NCI-H2227 treated with DMSO at 0.1 percent for 48 hours (cell line): ENCODE measurements around the gene CBY2.

Experiments used
- DNase-seq: peaks from one replicate; lab custom pipeline; 2025; lab: John Stamatoyannopoulos, UW

Gene CBY2

GRCh38 chr13:45702869-45703391 is 810 bp downstream of the CBY2 start:
- no peak for DNase-seq

DNA sequence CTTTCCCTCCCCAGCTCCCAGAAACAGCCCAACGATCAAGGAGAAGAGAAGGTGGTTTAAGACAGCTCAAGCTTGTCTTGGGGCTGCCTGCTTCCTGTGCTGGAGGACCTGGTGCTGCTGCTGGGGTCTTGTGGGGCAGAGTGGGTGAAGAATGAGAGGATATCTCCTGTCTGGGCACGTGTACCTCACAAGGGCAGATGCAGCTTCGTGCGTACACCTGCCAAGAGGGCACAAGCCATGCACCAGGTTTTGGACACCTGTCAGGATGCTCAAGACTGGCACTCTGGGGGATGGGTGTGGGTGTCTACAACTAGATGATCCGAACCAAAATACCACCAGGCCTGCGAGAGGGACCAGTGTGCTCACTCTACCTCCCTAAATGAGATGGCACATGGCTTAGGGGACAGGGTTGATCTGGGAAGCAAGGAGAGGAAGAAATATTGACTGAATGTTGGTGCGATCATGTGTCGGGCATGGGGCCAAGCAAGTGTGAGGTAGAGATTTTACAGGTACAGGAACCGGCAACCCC is 2.2 kb downstream of the CBY2 start:
- no peak for DNase-seq

DNA sequence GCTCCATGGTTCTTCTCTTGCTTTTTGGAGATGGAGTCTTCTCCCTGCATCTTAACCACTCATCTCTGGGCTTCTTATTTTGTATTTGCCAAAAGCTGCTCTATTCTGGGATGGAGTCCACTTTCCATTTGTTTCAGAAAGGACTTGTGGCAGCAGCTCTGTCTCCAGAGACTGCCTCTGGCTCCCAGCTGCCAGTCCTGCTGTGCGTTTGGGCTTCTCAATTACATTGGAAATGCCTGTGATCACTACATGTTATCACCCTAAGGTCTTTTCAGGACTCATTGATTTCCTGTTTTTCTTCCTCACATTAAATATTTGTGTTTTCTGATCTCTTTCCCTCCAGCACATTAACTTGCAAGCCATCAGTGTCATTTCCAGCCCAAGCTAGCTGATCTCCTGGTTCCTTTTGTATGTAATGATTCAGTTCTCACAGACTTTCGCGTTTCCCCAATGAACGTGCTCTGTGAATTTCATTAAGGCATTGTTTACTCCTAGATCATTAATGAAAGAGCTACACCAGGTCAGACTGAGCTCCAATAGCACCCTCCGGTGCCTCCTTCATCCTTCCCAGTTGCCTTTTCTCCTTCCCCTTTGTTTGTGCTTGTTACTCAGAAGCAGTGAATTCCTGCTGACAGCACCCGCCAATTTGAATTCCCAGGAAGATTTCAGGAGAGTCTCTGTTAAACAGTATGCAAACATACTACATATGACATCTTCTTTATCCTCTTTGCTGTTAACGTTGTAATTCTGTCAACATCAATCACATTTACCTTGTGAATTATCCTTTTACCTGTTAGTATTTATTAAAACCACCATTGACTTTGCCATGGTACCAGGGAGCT is 3.0 kb downstream of the CBY2 start:
- DNase-seq = no peak

DNA sequence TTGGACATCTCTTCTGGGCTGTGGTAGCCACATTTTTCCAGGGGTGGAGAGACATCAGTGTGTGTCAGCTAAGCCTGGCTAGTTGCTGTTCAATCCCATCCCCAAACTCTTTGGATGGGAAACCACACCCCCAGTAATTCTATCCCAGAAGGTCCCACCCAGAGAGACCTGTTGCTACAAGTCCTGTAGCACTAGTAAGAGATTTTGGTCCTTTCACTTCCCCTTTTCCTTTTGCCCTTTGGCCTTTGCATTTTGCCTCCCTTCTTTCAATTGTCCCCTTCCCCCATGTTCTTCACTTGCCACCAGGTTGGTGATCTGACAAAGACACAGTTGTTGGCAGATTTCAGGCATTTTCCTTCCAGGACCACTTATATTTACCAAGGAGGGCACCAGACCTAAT is 3.8 kb downstream of the CBY2 start:
- DNase-seq = no peak

GRCh38 chr13:45707516-45708100 is 5.5 kb downstream of the CBY2 start:
- DNase-seq = no peak

DNA sequence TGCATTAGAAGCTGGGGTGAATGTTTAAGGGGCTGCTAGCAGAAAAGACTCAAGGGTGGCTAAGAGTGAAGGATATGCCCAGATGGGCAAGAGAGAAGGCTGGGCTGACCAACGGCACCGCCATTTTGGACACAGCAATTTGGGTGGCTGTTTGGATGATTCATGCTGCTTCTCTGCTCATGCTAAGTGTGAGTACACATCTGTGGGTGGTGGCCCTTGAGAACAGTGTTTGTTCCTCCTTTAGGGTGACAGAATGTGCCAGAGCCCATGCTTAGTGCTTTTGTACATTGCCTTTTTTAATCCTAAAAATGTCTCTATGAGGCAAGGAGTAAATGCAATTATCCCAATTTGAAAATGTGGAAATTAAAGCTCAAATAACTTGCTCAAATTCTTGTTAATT is 9.8 kb downstream of the CBY2 start:
- no peak for DNase-seq

DNA sequence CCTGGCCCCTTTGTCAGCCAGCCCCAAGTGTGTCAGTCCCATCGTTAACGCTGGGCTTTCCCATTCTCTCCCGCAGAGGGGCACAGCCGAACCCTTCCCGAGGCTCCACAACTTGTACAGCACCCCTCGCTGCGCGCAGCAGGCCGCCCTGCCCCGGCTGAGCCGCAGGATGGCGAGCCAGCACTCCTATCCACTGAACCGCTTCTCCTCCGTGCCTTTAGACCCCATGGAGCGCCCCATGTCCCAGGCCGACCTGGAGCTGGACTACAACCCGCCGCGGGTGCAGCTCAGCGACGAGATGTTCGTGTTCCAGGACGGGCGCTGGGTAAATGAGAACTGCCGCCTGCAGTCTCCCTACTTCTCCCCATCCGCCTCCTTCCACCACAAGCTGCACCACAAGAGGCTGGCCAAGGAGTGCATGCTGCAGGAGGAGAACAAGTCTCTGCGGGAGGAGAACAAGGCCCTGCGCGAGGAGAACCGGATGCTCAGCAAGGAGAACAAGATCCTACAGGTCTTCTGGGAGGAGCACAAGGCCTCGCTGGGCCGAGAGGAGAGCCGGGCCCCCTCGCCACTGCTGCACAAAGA is 11.1 kb downstream of the CBY2 start:
- DNase-seq = no peak

DNA sequence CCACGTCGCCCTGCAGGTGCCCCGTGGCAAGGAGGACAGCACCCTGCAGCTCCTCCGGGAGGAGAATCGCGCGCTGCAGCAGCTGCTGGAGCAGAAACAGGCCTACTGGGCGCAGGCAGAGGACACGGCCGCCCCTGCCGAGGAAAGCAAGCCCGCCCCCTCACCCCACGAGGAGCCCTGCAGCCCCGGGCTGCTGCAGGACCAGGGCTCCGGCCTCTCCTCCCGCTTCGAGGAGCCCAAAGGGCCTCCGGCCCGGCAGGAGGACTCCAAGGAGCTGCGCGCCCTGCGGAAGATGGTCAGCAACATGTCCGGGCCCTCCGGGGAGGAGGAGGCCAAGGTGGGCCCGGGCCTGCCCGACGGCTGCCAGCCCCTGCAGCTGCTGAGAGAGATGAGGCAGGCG is 11.6 kb downstream of the CBY2 start:
- no peak for DNase-seq

- DNase-seq = no peak
Observed at GRCh38 chr13:45714170-45714569, 12.1 kb downstream of the CBY2 start.

DNA sequence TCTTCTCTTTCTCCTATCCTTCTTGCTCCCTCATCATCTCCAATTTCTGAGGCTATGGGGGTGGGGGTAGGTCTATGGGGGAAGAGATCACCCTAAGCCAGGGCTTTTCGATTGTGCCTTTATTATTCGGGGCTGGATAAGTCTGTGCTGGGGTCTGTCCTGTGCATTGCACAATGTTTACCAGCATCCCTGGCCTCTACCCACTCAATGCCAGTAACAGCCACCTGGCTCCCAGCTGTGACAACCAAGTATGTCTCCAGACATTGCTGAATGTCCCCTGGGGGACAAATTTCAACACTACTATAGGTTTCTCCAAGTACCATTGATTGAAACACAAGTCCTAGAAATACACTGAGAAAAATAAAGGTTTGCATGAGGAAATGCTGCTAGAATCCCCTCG is 13.2 kb downstream of the CBY2 start:
- DNase-seq = no peak

- DNase-seq = no peak
Observed at GRCh38 chr13:45717349-45717748, 15.2 kb downstream of the CBY2 start.

DNA sequence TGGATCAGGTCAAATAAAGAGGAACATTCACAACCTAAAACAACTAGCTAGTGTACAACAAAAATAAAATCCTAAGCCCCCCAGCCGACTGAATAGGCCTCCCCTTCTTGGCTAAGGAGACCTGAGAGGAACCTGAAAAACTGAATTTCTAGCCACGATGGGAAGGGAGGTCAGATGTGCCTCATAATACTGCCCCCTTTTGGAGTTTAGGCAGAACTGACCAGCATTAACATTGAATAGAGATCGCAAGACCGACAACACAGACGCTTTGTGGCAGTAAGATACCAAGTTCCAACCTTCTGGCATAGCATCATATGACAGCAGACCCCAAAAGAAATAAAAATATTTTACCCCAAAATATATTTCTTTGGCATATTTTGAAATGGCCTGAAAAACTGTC is 15.9 kb downstream of the CBY2 start:
- no peak for DNase-seq

DNA sequence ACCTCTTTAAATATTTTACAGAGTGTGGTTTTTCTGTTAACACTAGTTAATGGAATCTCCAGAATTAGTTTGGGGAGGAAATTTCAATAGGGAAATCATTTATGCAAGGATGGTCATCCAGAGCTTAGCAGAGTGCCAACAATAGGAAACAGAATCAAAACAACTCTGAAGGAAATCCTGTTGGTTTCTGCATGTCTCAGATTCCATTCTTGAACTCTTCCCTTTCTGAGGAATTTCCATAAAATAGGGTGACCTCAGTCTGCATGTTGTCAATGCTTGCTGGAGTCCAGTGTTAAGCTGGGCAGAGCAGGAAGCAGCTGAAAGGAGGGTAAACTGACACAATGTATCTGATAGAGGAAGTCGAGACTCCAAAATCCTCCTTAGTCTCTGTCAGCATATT is 16.9 kb downstream of the CBY2 start:
- no peak for DNase-seq

- no peak for DNase-seq
Observed at GRCh38 chr13:45721203-45721731, 19.1 kb downstream of the CBY2 start.

- no peak for DNase-seq
Observed at GRCh38 chr13:45723798-45724197, 21.7 kb downstream of the CBY2 start.

DNA sequence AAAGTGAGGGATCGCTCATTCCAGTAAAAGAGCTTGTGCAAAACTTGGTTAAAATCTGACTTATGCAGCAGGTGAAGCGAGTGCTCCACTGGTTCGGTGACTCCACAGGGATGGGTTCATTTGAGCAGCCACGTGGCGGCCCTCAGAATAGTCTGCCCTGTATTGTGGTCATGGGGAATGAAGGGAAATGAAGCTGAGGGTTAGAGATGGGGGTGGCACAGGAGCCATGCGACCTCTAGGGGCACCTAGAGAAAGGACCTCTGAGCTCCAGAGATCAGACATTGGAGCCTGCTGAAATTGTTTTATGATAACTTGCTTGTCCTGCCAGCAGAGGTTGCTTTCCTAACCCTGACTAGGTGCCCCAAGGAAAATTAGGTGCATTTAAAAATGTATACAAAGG is 26.6 kb downstream of the CBY2 start:
- DNase-seq = no peak

- DNase-seq = no peak
Observed at GRCh38 chr13:45731455-45731854, 29.3 kb downstream of the CBY2 start.

DNA sequence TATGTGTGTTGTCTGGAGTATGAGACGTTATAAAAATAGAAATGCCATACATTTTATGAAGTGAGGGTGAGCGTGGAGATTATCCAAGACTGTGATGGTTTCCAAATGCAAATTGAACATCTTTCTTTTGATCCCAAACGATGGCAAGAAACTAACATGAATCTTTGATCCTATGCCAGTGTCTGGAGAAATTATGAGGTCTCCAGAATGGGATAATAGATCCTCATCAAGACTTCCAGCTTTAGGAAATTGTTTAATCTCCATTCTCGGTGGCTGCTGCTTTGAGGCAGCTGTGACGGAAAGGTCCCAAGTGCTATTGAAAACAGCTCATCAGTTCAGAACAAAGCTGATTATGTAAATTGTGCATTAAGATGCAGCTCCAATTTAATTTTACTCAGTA is 30.8 kb downstream of the CBY2 start:
- no peak for DNase-seq

GRCh38 chr13:45733361-45733760 is 31.2 kb downstream of the CBY2 start:
- peak; percentile 1 for DNase-seq

DNA sequence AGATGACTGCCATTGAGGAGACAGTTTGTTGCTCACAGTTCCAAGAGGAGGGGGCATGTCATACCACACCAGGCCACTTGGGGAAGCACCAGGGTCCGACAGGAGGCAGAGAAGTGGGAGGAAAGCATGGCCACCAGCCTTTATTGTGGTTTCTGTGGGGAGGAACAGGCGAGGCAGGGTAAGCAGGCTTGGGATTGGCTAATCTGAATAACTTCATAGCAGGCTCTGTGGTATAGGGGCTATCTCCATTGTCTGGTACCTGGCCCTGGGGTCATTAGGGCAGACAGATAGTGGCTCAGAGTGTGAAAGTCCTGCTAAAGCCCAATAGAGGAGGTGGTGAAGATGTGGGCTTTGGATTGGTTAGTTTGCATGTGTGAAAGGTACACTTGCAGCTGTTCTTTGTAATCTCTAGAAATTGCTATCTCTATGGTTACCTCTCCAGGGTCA is 35.5 kb downstream of the CBY2 start:
- DNase-seq = no peak

DNA sequence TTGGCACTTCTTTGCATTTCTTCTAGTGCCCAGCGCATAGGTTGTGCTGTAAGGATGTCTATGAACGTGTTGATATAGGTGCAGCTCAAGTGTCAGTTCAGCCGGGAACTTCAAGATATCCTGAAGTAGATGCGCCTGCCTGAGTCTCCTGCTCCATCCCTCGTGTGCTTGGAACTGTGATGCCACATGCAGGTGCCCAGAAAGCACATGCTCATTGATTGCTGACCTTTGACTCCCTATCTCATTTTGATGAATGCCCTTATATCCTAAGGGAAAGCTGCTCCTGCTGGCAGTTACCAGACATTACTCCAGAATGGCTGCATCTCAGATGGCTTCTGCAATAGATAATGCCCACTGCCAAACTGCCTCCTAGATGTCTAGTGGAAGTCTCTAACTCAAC is 40.9 kb downstream of the CBY2 start:
- DNase-seq = no peak

- no peak for DNase-seq
Observed at GRCh38 chr13:45744979-45745378, 42.9 kb downstream of the CBY2 start.

DNA sequence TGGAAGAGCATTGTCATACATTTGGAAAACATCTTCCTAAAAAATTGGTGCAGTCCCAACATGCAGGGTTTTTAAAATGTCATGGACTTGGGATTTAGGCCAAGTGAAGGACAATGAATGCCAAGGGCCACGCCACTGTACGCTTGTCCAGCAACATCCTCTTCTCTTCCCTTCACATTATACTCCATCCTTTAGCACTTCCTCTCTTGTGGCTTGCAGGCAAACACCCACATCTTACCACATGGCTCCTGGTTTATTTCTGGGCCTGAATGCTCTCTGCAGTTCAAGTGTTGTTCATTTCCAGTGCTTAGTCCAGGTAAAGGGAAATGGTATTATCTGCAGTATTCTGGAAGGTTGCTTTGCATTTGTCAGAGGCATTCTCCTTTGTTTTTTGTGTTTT is 45.0 kb downstream of the CBY2 start:
- no peak for DNase-seq
